Stimulated activated CD8-positive, alpha-beta memory T cell treated with anti-CD3 and anti-CD28 coated beads, Interleukin-7, amount 100 ng/mL, for 48 hours (primary cell): ENCODE data around the gene UBAC2.
"Not testable (repeated sequence)": the region's sequence is repeated elsewhere in the genome, so short reads cannot be mapped to it uniquely, and the experiment has no call there.

ENCODE experiments used
- DNase-seq, 2 donors: peaks; one replicate each; pipeline ENCODE4 v3.0.0-alpha.2; 2020; ENCODE audit warnings: low read depth in 1 of 2; ENCODE audit errors: extremely low read depth in 1 of 2

UBAC2 gene

GRCh38 chr13:99211421-99212035 is 10.9 kb downstream of the UBAC2 start:
- DNase-seq: no peak

- peak; percentile 51 to 84 for DNase-seq
These were observed 13.6 kb downstream of the UBAC2 start for GRCh38 chr13:99214232-99214631.

GRCh38 chr13:99214731-99215130 is 14.1 kb downstream of the UBAC2 start:
- no peak for DNase-seq

GRCh38 chr13:99215184-99215830 is 14.7 kb downstream of the UBAC2 start:
- peak in 1 of 2 donors; percentile 64 for DNase-seq

GRCh38 chr13:99217461-99218110 is 16.9 kb downstream of the UBAC2 start:
- no peak for DNase-seq

- no peak for DNase-seq
These were observed 17.5 kb downstream of the UBAC2 start for GRCh38 chr13:99218126-99218525.

GRCh38 chr13:99218545-99218944 is 17.9 kb downstream of the UBAC2 start:
- no peak for DNase-seq

- DNase-seq: peak in 1 of 2 donors; percentile 46
These were observed 18.3 kb downstream of the UBAC2 start for GRCh38 chr13:99218969-99219368.

- no peak for DNase-seq
These were observed 19.7 kb downstream of the UBAC2 start for GRCh38 chr13:99220199-99220935.

- no peak for DNase-seq
These were observed 21.0 kb downstream of the UBAC2 start for GRCh38 chr13:99221567-99222239.

- DNase-seq: no peak
These were observed 22.9 kb downstream of the UBAC2 start for GRCh38 chr13:99223587-99223986.

- DNase-seq: no peak
These were observed 23.4 kb downstream of the UBAC2 start for GRCh38 chr13:99224021-99224420.

- DNase-seq: no peak
These were observed 24.4 kb downstream of the UBAC2 start for GRCh38 chr13:99225078-99225477.

GRCh38 chr13:99226513-99226912 is 25.9 kb downstream of the UBAC2 start:
- no peak for DNase-seq

- DNase-seq: no peak
These were observed 26.8 kb downstream of the UBAC2 start for GRCh38 chr13:99227331-99227900.

GRCh38 chr13:99227909-99228688 is 27.4 kb downstream of the UBAC2 start:
- no peak for DNase-seq

- no peak for DNase-seq
These were observed 28.4 kb downstream of the UBAC2 start for GRCh38 chr13:99228737-99229691.

- DNase-seq: not testable (repeated sequence)
These were observed 29.9 kb downstream of the UBAC2 start for GRCh38 chr13:99230588-99230987.

GRCh38 chr13:99230991-99231390 is 30.3 kb downstream of the UBAC2 start:
- no peak for DNase-seq
